ENCODE measurements around the gene KRTAP1-1.

DNA sequence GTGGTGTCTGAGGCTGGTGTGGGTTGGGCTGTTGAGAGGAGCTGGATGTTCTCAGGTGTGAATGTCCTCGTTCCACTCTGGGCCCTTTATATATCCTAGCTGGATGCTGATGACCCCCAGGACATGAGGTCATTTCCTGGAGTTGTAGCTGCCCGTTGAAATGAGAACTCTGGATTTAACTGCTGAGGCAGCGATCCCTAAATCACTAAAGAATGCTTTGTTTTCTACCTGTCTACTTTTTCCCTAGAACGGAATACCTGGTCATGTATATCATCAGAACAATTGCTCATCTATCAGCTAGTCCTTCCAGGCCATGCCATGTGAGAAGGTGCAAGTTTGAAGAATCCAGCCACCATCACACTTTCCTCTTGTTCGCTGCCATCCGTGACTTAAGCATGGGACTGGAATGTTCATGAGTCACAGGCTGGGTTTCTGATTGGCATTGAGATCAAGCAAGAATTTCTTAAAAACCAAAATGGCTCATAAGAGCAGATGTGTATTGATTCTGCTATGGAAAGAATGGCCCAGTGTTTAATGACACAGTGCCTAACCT, 18.9 kb upstream of the KRTAP1-1 start, which contains the start of gene KRTAP2-3:
- no peak for TF ChIP-seq CTCF (conservative IDR thresholded peaks at IDR 0.05; ENCODE audit: low read depth, low read length)
- no peak for TF ChIP-seq EZH2phosphoT487 (IDR thresholded peaks at IDR 0.05; ENCODE audit: borderline replicate concordance, low read length)
- no peak for TF ChIP-seq EZH2 (IDR thresholded peaks at IDR 0.05; ENCODE audit: low read length, unreplicated experiment)

Measured in PC-3 (cell line).